Epithelial cell of proximal tubule (primary cell): Measurements from ENCODE around the gene SYT1. TPM values are rescaled to one million over a fixed set of nuclear protein-coding genes. Genes with fewer than 3 reads are reported as not detected.
A peak's percentile ranks its signal among the peaks of the same experiment; 100 is the strongest.

Experiments used
- DNase-seq: peaks from one replicate; pipeline ENCODE4 v3.0.0-alpha.2; 2011; ENCODE audit warnings: low read depth
- H3K4me3 ChIP-seq: 2 replicates; pipeline ENCODE4 v1.5.1; 2011; ENCODE audit warnings: low read depth, mild to moderate bottlenecking, low read length
- total RNA-seq: library from RNA; depleted of rRNA; stranded (reverse); fragments of >200 nt; gene quantifications from 2 replicates; pipeline ENCODE4 v1.2.3, GENCODE V29; 2015
- TF ChIP-seq, protein P1 (sequence below): conservative IDR thresholded peaks from 2 replicates; pipeline ENCODE4 v1.5.1; 2012; ENCODE audit warnings: low read depth, mild to moderate bottlenecking, low read length

SYT1 gene
- total RNA-seq, 1 donor from 2014 or later, result 2.0 TPM

DNA sequence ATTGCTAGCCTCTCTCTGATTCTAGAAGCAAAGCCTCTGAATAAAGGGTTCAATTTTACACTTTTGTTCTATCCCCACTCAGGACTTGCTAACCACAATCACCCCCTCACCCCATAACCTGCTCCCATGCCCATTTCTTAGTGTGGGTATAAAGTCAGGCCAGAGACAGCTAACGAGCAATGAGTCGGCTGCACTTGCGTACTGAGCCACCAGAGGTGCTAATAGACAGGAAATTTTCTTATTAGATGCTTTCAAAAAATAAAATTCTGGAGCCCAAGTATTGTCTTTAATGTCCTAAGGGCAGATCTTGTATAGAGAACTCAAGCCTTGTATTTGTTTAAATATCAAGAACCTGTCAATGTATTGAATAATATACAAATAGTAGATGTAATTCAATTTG is 256.9 kb downstream of the SYT1 start:
- TF ChIP-seq, protein P1, sequence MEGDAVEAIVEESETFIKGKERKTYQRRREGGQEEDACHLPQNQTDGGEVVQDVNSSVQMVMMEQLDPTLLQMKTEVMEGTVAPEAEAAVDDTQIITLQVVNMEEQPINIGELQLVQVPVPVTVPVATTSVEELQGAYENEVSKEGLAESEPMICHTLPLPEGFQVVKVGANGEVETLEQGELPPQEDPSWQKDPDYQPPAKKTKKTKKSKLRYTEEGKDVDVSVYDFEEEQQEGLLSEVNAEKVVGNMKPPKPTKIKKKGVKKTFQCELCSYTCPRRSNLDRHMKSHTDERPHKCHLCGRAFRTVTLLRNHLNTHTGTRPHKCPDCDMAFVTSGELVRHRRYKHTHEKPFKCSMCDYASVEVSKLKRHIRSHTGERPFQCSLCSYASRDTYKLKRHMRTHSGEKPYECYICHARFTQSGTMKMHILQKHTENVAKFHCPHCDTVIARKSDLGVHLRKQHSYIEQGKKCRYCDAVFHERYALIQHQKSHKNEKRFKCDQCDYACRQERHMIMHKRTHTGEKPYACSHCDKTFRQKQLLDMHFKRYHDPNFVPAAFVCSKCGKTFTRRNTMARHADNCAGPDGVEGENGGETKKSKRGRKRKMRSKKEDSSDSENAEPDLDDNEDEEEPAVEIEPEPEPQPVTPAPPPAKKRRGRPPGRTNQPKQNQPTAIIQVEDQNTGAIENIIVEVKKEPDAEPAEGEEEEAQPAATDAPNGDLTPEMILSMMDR, result peak; percentile 55
- H3K4me3 ChIP-seq, result no peak overlapping the region
- no peak for DNase-seq

DNA sequence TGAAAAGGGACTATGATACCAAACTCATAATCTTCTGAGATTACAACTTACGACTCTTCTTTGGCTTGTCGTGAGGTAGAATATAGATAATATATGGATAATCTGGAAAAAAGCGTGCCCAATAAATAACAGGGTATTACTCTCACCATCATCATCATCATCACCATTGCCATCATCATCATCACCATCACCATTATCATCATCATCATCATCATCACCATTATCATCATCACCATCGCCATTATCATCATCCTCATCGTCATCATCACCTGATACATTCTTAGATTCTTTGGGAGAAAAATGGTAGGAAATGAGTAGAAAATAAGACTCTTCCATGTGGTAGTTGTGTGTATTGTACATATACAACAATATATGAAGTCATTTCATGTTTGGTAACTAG is 259.8 kb downstream of the SYT1 start:
- H3K4me3 ChIP-seq, result no peak overlapping the region
- TF ChIP-seq, protein P1, result no peak

DNA sequence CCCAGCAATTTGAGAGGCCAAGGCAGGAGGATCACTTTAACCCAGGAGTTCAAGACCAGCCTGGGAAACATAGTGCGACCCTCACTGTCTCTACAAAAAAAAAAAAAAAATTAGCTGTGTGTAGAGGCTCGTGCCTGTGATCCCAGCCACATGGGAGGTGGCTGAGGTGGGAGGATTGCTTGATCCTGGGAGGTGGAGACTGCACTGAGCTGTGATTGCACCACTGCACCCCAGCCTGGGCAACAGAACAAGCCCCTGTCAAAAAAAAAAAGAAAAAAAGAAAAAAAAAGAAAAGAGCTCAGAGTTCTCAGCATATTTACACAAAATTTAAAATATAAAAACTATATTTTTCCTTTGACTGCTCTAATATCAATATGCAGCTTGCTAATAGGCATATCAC is 260.8 kb downstream of the SYT1 start:
- H3K4me3 ChIP-seq, result no peak overlapping the region
- no peak for DNase-seq
- TF ChIP-seq, protein P1, result no peak

More for the DNA sequence above, 259.8 kb downstream of the SYT1 start:
- DNase-seq, result no peak

DNA sequence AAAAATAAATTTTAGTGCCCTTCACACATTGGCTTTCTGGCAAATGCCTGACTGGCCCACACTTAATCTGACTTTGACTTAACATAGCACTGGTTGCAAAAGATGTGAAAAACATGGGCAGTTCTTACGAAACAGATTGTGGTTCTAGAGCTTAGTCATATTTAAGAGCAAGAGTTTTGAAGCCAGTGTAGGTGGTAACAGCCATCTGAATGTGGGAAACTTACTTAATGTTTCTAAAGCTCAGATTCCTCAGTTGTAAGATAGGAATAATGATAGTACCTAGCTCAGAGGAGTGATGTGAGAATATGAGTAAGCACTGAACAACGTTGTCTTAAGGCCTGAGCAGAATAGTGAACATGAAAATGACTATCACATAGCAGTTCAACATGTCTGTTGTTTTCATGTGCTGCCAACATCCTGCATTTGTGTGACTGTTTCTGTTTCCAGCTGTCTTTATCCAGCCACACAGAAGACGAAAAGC is 262.7 kb downstream of the SYT1 start:
- TF ChIP-seq, protein P1, result no peak
- H3K4me3 ChIP-seq, result no peak overlapping the region
- DNase-seq, result peak; percentile 29

DNA sequence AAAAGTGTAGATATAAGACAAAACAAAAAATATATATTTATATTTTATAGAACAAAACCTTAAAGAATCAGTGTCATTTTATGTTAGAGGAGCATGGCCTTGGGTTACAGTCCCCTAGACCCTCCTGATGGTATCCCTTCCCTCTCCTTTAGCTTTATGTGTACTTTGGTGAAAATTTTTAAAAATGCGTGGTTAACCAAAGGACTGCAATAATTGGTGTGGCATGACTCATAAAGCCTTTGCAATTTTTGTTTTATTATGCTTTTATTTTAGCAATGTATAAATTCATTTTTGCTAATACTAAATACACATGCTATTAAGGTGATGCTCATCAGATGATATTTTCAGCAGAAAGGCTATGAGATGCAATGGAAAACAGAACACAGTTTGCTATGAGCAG is 264.4 kb downstream of the SYT1 start:
- DNase-seq, result no peak
- TF ChIP-seq, protein P1, result no peak
- no peak overlapping the region for H3K4me3 ChIP-seq

DNA sequence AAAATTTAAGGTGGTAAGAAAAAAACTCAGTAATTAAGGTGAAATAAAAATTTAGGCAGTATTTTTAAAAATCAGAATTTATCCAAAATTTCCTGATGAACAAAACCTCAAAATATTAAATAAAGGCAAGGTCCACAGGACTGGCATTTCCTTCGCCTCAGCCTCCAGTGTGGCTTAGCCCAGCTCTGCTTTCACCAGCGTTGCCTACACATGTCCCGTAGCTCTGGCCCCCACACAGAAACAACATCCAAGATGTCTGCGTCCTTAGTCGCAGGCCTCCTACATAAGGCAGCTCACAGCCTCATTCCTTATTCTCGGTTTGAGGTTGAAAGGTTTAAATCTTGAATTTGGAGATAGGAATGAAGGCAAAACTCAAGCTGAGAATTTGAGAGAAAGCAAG is 274.3 kb downstream of the SYT1 start:
- DNase-seq, result no peak
- no peak overlapping the region for H3K4me3 ChIP-seq
- TF ChIP-seq, protein P1, result no peak

DNA sequence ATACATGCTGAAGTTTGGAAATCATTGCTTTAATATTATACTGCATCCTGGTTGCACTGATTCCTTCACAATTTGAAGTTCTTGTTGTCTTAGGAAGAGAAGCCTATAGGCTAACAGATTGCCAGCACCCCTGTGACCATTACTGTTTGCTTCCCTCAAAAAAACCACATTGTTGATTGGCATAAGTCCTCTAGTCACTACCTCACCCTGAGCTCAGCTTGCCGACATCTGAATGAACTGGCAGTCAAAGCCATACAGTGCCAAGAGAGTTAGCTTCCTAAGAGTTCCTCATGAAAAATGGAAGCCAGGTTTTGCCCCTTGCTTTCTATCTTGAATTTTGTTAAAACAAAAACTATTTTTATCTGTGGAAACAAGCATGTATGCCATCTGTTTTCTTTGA is 276.1 kb downstream of the SYT1 start:
- no peak overlapping the region for H3K4me3 ChIP-seq
- no peak for DNase-seq
- TF ChIP-seq, protein P1, result no peak
